Kidney epithelial cell (primary cell): ENCODE measurements around the gene C2orf68. TPM values are rescaled to one million over a fixed set of nuclear protein-coding genes. Genes with fewer than 3 reads are reported as not detected.

ENCODE experiments used
- DNase-seq: peaks from one replicate; pipeline ENCODE4 v3.0.0-alpha.2; 2010; ENCODE audit warnings: low read depth
- H3K27me3 ChIP-seq: 2 replicates; pipeline ENCODE4 v1.6.0; 2011; ENCODE audit warnings: low read length; ENCODE audit not compliant: control insufficient read depth, insufficient read depth
- H3K36me3 ChIP-seq: 2 replicates; pipeline ENCODE4 v1.5.1; 2011; ENCODE audit warnings: low read length; ENCODE audit not compliant: control insufficient read depth, insufficient read depth
- H3K4me3 ChIP-seq: 2 replicates; pipeline ENCODE4 v1.5.1; 2011; ENCODE audit warnings: low read depth, mild to moderate bottlenecking, control low read depth, low read length
- total RNA-seq: library from RNA; depleted of rRNA; stranded (reverse); fragments of >200 nt; gene quantifications from 2 replicates; pipeline ENCODE4 v1.2.3, GENCODE V29; 2015
- TF ChIP-seq, protein P1 (sequence below): IDR thresholded peaks from 2 replicates; pipeline ENCODE4 v1.5.1; 2011; ENCODE audit warnings: mild to moderate bottlenecking, moderate library complexity, low read length, control low read depth, inconsistent platforms; ENCODE audit not compliant: insufficient read depth, poor library complexity, severe bottlenecking

Gene C2orf68
- total RNA-seq, 1 donor from 2014 or later, result 12.8 TPM

DNA sequence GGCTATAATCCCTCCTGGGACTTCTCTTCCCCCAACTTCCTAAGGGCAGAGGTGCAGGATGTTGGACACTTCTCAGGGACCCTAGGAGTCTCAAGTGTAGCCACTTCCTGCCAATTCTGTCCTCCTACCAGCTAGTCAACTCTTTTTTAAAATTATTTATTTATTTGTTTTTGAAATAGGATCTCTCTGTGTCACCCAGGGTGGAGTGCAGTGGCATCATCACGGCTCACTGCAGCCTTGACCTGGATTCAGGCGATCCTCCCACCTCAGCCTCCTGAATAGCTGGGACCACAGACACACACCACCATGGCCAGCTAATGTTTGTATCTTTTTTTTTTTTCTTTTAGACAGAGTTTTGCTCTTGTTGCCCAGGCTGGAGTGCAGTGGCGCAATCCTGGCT lies 44.6 kb upstream of the C2orf68 start:
- H3K36me3 ChIP-seq, result no peaks in the 10 kb centered on the region
- H3K4me3 ChIP-seq, result no peak overlapping the region
- no peaks in the 10 kb centered on the region for H3K27me3 ChIP-seq
- TF ChIP-seq, protein P1, sequence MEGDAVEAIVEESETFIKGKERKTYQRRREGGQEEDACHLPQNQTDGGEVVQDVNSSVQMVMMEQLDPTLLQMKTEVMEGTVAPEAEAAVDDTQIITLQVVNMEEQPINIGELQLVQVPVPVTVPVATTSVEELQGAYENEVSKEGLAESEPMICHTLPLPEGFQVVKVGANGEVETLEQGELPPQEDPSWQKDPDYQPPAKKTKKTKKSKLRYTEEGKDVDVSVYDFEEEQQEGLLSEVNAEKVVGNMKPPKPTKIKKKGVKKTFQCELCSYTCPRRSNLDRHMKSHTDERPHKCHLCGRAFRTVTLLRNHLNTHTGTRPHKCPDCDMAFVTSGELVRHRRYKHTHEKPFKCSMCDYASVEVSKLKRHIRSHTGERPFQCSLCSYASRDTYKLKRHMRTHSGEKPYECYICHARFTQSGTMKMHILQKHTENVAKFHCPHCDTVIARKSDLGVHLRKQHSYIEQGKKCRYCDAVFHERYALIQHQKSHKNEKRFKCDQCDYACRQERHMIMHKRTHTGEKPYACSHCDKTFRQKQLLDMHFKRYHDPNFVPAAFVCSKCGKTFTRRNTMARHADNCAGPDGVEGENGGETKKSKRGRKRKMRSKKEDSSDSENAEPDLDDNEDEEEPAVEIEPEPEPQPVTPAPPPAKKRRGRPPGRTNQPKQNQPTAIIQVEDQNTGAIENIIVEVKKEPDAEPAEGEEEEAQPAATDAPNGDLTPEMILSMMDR, result no peak
- no peak for DNase-seq

DNA sequence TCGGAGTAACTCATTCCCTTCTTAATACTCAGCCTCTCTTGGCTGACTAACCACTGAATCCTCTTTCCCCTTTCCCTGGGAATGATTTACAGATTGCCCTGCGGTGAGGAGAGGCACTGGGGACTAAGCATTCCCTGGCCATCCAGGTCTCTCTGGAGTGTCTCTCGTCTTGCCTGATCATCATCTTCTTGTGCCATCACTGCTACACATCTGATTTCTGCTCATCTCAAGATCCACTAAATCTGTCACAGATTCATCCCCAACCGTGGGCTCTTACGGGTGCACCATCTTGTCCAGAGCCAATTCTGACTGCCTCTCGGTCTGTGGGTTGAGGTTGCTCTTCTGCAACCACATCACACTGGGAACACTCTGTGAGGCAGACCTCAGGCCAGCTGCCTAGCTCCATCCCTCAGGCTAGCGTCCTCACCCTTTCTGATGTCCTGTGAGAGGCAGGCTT lies 44.1 kb upstream of the C2orf68 start:
- H3K27me3 ChIP-seq, result no peaks in the 10 kb centered on the region
- H3K4me3 ChIP-seq, result no peak overlapping the region
- TF ChIP-seq, protein P1, result no peak
- DNase-seq, result no peak
- no peaks in the 10 kb centered on the region for H3K36me3 ChIP-seq

DNA sequence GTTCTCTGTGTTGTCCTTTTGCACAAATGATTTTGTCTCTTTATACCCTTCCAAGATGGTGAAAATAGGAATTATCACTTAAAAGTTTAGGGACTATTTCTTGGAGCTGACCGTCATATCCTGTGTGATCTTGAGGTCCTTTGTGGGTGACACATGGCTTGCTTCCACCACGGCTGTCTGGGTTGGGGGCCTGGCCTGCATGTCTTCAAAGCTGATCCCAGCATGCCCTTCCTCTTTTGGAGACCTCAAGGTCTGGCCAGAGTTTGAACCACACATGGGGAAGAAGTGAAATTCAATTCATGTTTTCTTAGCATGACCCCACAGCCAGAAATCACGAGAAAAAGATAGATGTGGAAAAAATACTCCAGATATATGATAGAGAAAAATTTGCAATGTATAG lies 42.1 kb upstream of the C2orf68 start:
- H3K36me3 ChIP-seq, result peaks cover 3% of the 10 kb centered on the region
- DNase-seq, result no peak
- no peaks in the 10 kb centered on the region for H3K27me3 ChIP-seq
- H3K4me3 ChIP-seq, result no peak overlapping the region
- TF ChIP-seq, protein P1, result no peak

DNA sequence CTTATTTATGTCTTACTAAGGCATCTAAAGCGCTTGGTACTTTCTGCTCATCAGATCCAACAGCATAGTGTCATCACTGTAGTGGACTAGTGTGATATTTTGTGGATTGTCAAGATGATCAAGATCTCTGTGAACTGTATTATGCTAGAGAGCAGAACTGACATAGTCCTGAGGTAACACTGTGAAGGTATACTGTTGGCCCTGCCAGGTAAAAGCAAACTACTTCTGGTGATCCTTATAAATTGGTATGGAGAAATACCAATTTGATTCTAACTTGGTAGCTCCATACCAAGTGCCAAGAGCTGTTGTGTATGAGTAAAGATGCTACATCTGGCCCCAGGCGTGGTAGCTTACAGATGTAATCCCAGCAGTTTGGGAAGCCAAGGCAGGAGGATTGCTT lies 40.2 kb upstream of the C2orf68 start:
- no peak overlapping the region for H3K4me3 ChIP-seq
- peaks cover 5% of the 10 kb centered on the region for H3K36me3 ChIP-seq
- H3K27me3 ChIP-seq, result no peaks in the 10 kb centered on the region
- TF ChIP-seq, protein P1, result no peak
- DNase-seq, result no peak

DNA sequence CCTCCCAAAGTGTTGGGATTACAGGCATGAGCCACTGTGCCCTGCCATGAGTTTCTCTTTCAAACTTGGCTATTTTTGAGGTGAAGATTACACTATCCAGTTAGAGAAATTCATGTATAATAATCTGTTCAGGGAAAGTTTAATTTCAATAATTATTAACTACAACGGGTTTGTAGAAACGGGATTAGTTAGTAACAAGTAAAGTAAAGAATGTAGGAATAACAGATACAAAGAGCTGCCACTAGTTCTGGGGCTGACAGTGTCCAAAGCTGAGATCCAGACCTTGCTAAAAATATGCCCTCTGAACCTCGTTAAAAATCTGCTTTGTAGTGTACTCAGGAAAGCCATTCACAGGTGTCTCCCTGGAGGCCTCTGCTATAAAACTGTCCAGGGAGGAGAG lies 39.2 kb upstream of the C2orf68 start:
- DNase-seq, result no peak
- Histone ChIP-seq H3K4me3 (no peak overlapping the region), H3K27me3 (no peaks in the 10 kb centered on the region), H3K36me3 (peaks cover 5% of the 10 kb centered on the region)
- TF ChIP-seq, protein P1, result no peak

DNA sequence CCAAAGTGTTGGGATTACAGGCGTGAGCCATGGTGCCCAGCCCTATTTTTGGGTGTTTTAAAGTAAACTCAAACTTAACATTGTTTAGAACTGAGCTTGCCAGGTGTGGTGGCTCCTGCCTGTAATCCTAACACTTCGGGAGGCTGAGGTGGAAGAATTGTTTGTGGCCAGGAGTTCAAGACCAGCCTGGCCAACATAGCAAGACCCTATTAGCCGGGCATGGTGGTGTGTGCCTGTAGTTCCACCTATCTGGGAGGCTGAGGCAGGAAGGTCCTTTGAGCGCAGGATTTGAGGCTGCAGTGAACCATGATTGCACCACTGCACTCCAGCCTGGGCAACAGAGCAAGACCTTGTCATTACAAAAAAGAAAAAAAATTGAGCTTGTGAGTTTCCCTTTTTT lies 38.6 kb upstream of the C2orf68 start:
- DNase-seq, result no peak
- H3K27me3 ChIP-seq, result no peaks in the 10 kb centered on the region
- TF ChIP-seq, protein P1, result no peak
- peaks cover 6% of the 10 kb centered on the region for H3K36me3 ChIP-seq
- H3K4me3 ChIP-seq, result no peak overlapping the region
